Measurements from ENCODE around the gene PPAT. TPM values are rescaled to one million over a fixed set of nuclear protein-coding genes. Genes with fewer than 3 reads are reported as not detected.
"Not testable (repeated sequence)": the region's sequence is repeated elsewhere in the genome, so short reads cannot be mapped to it uniquely, and the experiment has no call there.

PPAT gene
- polyA plus RNA-seq (ENCODE audit: insufficient read length in 4 of 4) = 10 to 100 TPM; 25.3 to 30.8 (median 29.2) TPM

- peak; percentile 92 to 96 (median 95) for DNase-seq (ENCODE audit: low read depth in 4 of 4, low spot score in 3 of 4)
These were observed at the start of gene PPAT for GRCh38 chr4:56435140-56435926. Gene PPAT, minus strand, starts transcription at chr4:56435615. Its CDS starts 138 bp downstream, at chr4:56435477.

GRCh38 chr4:56480691-56481090, 45.3 kb upstream of the PPAT start:
- DNase-seq (ENCODE audit: low read depth in 4 of 4, low spot score in 3 of 4) = no peak

DNA sequence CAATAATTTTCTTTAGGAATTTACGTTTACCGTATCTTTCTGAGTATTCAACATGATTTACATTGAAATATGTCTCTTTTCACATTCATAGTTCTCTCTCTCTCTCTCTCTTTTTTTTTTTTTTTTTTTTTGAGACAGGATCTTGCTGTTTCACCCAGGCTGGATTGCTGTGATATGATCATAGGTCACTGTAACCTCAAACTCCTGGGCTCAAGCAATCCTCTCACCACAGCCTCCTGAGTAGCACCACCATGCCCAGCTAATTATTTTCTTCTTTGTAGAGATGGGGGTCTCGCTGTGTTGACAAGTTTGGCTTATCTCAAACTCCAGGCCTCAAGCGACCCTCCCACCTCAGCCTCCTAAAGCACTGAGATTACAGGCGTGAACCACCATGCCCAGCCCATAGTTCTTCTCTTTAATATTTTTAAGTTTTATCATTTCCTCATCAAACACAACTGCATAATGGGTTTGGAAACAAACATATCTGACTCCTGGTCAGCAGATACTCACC, 41.8 kb upstream of the PPAT start:
- no peak for DNase-seq (ENCODE audit: low read depth in 4 of 4, low spot score in 3 of 4)

- no peak for DNase-seq (ENCODE audit: low read depth in 4 of 4, low spot score in 3 of 4)
These were observed 40.5 kb upstream of the PPAT start for GRCh38 chr4:56475917-56476316.

- no peak for DNase-seq (ENCODE audit: low read depth in 4 of 4, low spot score in 3 of 4)
These were observed 34.2 kb upstream of the PPAT start for GRCh38 chr4:56469489-56470210.

DNA sequence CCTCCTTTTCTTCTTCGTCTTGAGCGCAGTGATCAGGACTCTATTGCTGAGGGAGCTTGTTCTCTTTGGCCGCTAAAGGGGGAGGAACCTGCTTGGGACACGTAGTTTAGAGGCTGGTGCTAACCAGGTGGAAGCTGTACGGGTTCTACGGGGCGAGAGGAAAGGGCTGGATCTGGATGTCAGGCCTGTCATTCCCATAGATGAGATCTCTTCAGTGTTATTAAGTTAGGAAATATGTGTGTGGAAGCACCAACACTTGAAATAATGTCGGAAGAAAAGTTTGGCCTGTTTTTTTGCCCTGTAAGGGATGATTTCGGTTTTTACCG, 32.6 kb upstream of the PPAT start:
- peak in 2 of 4 donors; percentile 9 to 30 for DNase-seq (ENCODE audit: low read depth in 4 of 4, low spot score in 3 of 4)

DNA sequence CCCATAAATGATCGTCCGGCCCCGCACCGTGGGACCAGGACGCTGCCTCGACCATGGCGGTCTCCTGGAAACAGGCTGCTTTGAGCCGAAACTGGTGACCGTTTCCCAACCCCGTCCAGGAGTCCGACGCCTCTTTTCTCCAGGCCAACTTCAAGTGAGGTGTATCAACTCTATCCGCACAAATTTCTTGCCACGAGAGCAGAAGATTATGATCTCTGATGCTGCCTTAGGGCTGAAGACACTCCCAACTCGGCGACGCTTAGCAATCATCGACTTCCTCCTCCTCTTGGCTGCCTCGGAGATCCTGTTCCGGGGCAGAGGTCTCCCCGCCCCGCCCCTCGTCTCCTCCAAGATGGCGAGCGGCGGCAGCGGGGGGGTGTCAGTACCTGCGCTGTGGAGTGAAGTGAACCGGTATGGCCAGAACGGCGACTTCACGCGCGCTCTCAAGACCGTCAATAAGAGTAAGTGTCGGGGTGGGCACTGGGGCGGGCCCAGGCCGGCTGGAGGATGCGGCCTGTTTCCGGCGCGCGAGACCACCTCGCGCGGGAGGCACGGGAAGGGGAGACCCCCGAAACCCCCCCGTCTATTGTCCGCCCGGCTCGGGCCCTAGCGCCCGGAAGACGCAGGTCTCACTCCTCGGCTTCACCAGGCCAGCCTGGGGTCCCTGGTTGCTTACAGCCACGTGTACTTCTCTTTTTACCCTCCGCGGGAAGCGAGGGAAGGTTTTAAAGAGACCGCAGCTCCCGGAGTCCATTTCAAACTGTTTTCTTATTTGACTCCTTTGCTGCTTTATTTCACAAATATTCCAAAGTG, 32.1 kb upstream of the PPAT start, which contains the start of gene SRP72:
TSS of gene SRP72 (plus strand) at position 334 of the 813 bp plus-strand sequence. CDS start at position 353, 19 bp downstream.
- DNase-seq (ENCODE audit: low read depth in 4 of 4, low spot score in 3 of 4) = peak; percentile 78 to 84 (median 82)

- DNase-seq (ENCODE audit: low read depth in 4 of 4, low spot score in 3 of 4) = peak in 1 of 4 donors; percentile 1
These were observed 31.5 kb upstream of the PPAT start for GRCh38 chr4:56466910-56467283.

DNA sequence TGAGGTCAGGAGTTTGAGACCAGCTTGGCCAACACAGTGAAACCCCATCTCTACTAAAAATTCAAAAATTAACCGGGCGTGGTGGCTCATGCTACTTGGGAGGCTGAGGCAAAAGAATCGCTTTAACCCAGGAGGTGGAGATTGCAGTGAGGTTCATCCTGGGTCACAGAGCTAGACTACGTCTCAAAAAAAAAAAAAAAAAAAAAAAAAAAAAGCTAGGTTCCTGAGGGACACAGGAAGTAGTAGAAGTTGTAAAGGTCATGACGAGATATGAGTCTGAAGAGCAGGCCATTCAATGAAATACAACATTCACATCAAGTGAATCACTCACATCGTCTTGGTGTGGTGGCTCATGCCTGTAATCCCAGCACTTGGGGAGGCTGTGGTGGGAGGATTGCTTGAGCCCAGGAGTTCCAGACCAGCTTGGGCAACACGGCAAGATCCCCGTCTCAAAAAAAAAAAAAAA, 30.9 kb upstream of the PPAT start:
- DNase-seq (ENCODE audit: low read depth in 4 of 4, low spot score in 3 of 4) = not testable (repeated sequence)

- no peak for DNase-seq (ENCODE audit: low read depth in 4 of 4, low spot score in 3 of 4)
These were observed 30.3 kb upstream of the PPAT start for GRCh38 chr4:56465599-56466295.

DNA sequence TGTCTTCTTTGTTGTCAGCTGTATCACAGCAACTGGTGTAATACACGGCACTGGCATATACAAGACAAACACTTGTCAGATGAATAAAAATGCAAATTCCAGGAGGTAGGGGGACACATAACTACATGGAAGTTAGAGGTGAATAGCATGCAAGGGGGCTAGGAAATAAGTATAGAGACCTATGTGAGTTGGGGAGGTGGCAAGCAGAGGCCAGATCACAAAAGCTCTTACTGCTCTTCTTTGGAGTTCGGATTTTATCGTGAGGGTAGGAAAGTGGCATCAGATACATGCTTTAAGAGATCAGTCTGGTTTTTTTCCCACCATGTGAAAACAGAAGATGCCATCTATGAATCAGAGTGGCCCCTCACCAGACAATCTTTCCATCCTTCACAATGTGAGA, 29.2 kb upstream of the PPAT start:
- no peak for DNase-seq (ENCODE audit: low read depth in 4 of 4, low spot score in 3 of 4)

- no peak for DNase-seq (ENCODE audit: low read depth in 4 of 4, low spot score in 3 of 4)
These were observed 28.3 kb upstream of the PPAT start for GRCh38 chr4:56463711-56464110.

DNA sequence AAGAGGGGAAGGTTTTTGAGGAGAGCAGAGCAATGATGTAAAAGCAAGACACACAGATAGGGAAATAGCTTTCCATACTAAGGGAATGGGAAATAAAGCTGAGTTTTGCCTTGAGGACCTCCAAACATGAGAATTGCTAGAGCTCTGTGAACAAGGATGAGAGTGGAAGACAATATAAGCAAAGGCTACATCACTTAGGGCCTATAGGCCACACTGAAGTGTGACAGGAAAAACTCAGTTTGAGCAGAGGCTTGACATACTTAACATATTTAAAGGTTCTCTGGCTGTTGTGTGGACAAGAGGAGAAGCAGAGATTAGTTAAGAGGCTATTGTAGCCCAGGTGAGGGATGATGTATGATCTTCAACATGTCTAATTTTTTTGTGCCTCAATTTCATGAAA, 26.7 kb upstream of the PPAT start:
- no peak for DNase-seq (ENCODE audit: low read depth in 4 of 4, low spot score in 3 of 4)

GRCh38 chr4:56460085-56460484, 24.7 kb upstream of the PPAT start:
- no peak for DNase-seq (ENCODE audit: low read depth in 4 of 4, low spot score in 3 of 4)

GRCh38 chr4:56450342-56450741, 14.9 kb upstream of the PPAT start:
- DNase-seq (ENCODE audit: low read depth in 4 of 4, low spot score in 3 of 4) = no peak

DNA sequence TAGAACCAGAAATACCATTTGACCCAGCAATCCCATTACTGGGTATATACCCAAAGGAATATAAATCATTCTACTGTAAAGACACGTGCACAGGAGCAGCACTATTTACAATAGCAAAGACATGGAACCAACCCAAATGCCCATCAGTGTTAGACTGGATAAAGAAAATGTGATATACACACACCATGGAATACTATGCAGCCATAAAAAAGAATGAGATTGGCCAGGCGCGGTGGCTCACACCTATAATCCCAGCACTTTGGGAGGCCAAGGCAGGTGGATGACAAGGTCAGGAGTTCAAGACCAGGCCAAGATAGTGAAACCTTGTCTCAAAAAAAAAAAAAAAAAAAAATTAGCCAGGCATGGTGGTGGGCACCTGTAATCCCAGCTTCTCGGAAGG, 14.1 kb upstream of the PPAT start:
- not testable (repeated sequence) for DNase-seq (ENCODE audit: low read depth in 4 of 4, low spot score in 3 of 4)

DNA sequence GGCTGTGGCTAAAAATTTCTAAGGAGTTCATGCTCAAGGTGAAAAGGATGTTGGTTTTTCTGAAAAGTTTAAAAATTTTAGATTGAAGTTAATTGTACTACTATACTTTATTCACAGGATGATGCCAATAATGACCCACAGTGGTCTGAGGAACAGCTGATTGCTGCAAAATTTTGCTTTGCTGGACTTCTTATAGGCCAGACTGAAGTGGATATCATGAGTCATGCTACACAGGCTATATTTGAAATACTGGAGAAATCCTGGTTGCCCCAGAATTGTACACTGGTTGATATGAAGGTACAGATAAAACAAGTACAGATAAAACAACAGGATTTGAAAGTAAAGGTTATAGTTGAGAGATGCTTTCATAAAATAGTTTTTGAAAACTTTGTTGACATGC, 12.9 kb upstream of the PPAT start:
- no peak for DNase-seq (ENCODE audit: low read depth in 4 of 4, low spot score in 3 of 4)

GRCh38 chr4:56445699-56446098, 10.3 kb upstream of the PPAT start:
- DNase-seq (ENCODE audit: low read depth in 4 of 4, low spot score in 3 of 4) = no peak

GRCh38 chr4:56444719-56445118, 9.3 kb upstream of the PPAT start:
- DNase-seq (ENCODE audit: low read depth in 4 of 4, low spot score in 3 of 4) = no peak

GRCh38 chr4:56440983-56441382, 5.6 kb upstream of the PPAT start:
- no peak for DNase-seq (ENCODE audit: low read depth in 4 of 4, low spot score in 3 of 4)
